CD4-positive, alpha-beta memory T cell (primary cell): Measurements from ENCODE around the gene G3BP2. TPM values are rescaled to one million over a fixed set of nuclear protein-coding genes. Genes with fewer than 3 reads are reported as not detected.
"Not testable (repeated sequence)": the region's sequence is repeated elsewhere in the genome, so short reads cannot be mapped to it uniquely, and the experiment has no call there.

Experiments used
- CTCF ChIA-PET: fragments of 350-600 bp; sonication (Branson Sonifier 250); formaldehyde crosslinking; loops from one replicate; lab custom pipeline; 2021; ENCODE audit warnings: inconsistent platforms; ENCODE audit not compliant: partially characterized antibody; lab: Charles Lee
- POLR2A ChIA-PET: fragments of 350-600 bp; sonication (Branson Sonifier 250); formaldehyde crosslinking; loops from one replicate; lab custom pipeline; 2021; ENCODE audit not compliant: partially characterized antibody; lab: Charles Lee
- DNase-seq, 5 donors: peaks; one replicate each; pipeline versions ENCODE4 v3.0.0 to v3.0.0-alpha.2; 2020 to 2022; ENCODE audit warnings: mixed read lengths in 1 of 5
- H3K27ac ChIP-seq: one replicate; pipeline ENCODE4 v1.7.0; 2013; ENCODE audit warnings: low read depth, low read length
- H3K27me3 ChIP-seq: 2 replicates; pipeline ENCODE4 v1.7.0; 2013; ENCODE audit warnings: mild to moderate bottlenecking, low read length, moderate library complexity; ENCODE audit not compliant: insufficient read depth
- H3K36me3 ChIP-seq: 2 replicates; pipeline ENCODE4 v1.7.0; 2013; ENCODE audit warnings: mild to moderate bottlenecking, low read length, moderate library complexity; ENCODE audit not compliant: insufficient read depth
- H3K4me1 ChIP-seq: 2 replicates; pipeline ENCODE4 v1.7.0; 2013; ENCODE audit warnings: mild to moderate bottlenecking, low read length, moderate library complexity; ENCODE audit not compliant: insufficient read depth
- H3K4me3 ChIP-seq, 2 donors: one replicate each; pipeline ENCODE4 v1.7.0; 2013; ENCODE audit warnings: low read length in 2 of 2, mild to moderate bottlenecking in 1 of 2
- H3K9me3 ChIP-seq, 2 donors: one replicate each; pipeline ENCODE4 v1.7.0; 2013; ENCODE audit warnings: low read length in 2 of 2, control low read depth in 1 of 2; ENCODE audit not compliant: control insufficient read depth in 1 of 2
- H3K27ac Mint-ChIP-seq, 7 donors: one replicate each; pipeline ENCODE4 v1.8.0; 2020 to 2021; ENCODE audit warnings: mixed read lengths in 7 of 7, mild to moderate bottlenecking in 6 of 7, inconsistent platforms in 3 of 7, moderate library complexity in 3 of 7
- H3K27me3 Mint-ChIP-seq, 2 donors: one replicate each; pipeline ENCODE4 v1.8.0; 2020 to 2021; ENCODE audit warnings: mixed read lengths in 2 of 2
- H3K36me3 Mint-ChIP-seq, 2 donors: one replicate each; pipeline ENCODE4 v1.8.0; 2020 to 2021; ENCODE audit warnings: mixed read lengths in 2 of 2, inconsistent platforms in 1 of 2, mild to moderate bottlenecking in 1 of 2
- H3K4me1 Mint-ChIP-seq, 4 donors: one replicate each; pipeline ENCODE4 v1.8.0; 2020 to 2021; ENCODE audit warnings: mixed read lengths in 4 of 4, mild to moderate bottlenecking in 1 of 4
- H3K4me3 Mint-ChIP-seq, 8 donors: one replicate each; pipeline ENCODE4 v1.8.0; 2020 to 2021; ENCODE audit warnings: mixed read lengths in 8 of 8, mild to moderate bottlenecking in 7 of 8, moderate library complexity in 6 of 8, inconsistent platforms in 3 of 8
- H3K9me3 Mint-ChIP-seq, 8 donors: one replicate each; pipeline ENCODE4 v1.8.0; 2020 to 2021; ENCODE audit warnings: mixed read lengths in 8 of 8, mild to moderate bottlenecking in 5 of 8, inconsistent platforms in 3 of 8, moderate library complexity in 1 of 8
- intact Hi-C: fragments of 100-400 bp; cut with micrococcal nuclease; formaldehyde crosslinking; loops from one replicate; pipeline ENCODE4 v1.15.1; 2023
- polyA plus RNA-seq, 2 donors: library from polyadenylated mRNA; unstranded; fragments of 300-500 nt; fragmentation: Illumina TruSeq; gene quantifications; one replicate each; pipeline ENCODE4 v1.2.3, GENCODE V29; 2021
- total RNA-seq, 2 experiments: library from RNA; stranded (reverse); gene quantifications; one replicate each; pipeline ENCODE4 v1.2.3, GENCODE V29; 2021

Gene G3BP2
- total and polyA plus RNA-seq, 4 experiments from 2014 or later, result 118 to 165 (median 138) TPM

- no peaks in the 10 kb centered on the region for H3K27me3 ChIP-seq
- H3K27ac Mint-ChIP-seq, result peak overlapping the region; percentile 4 to 94 (median 88)
- peaks cover 0 to 5% of the 10 kb centered on the region in 2 donors for H3K36me3 Mint-ChIP-seq
- peak overlapping the region in 1 of 8 donors; percentile 7 for H3K4me3 Mint-ChIP-seq
- peak overlapping the region; percentile 34 for H3K27ac ChIP-seq
- no peaks in the 10 kb centered on the region for H3K27me3 Mint-ChIP-seq
- H3K4me1 Mint-ChIP-seq, result peaks cover 20 to 35% (median 27%) of the 10 kb centered on the region in 4 donors
- POLR2A ChIA-PET, result interaction anchor here (2.1 kb wide), 1 partner anchor 25 kb away, joined by 10 read pairs; no protein-coding TSS in a partner anchor
- H3K9me3 Mint-ChIP-seq, result no peaks in the 10 kb centered on the region
- H3K4me3 ChIP-seq, result no peak overlapping the region
- CTCF ChIA-PET, result no interaction called here
- intact Hi-C loops, result no loop called here
- H3K9me3 ChIP-seq, result no peaks in the 10 kb centered on the region
- H3K4me1 ChIP-seq, result peaks cover 14% of the 10 kb centered on the region
- DNase-seq, result no peak
- H3K36me3 ChIP-seq, result no peaks in the 10 kb centered on the region
These were observed 26.1 kb upstream of the G3BP2 start for GRCh38 chr4:75699299-75699698.

DNA sequence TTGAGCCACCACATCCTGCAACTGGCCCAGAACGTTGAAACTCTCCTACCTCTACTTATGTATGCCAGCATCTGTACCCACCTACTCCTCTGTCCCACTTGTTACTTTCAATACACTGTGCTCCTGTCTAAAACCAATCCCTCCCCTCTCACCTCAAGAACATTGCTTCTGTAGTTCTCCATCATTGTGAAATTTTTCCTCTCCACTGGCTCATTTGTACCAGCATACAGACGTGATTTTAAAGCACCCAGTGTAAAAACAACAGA is 25.7 kb upstream of the G3BP2 start:
- no peaks in the 10 kb centered on the region for H3K9me3 ChIP-seq
- H3K27ac Mint-ChIP-seq, result peak overlapping the region; percentile 4 to 94 (median 88)
- no peaks in the 10 kb centered on the region for H3K27me3 ChIP-seq
- H3K27me3 Mint-ChIP-seq, result no peaks in the 10 kb centered on the region
- POLR2A ChIA-PET, result interaction anchor here (2.0 to 2.1 kb wide), 2 partner anchors 25 kb away, joined by 5 to 10 read pairs; partner anchors contain the start of gene USO1
- peak overlapping the region; percentile 34 for H3K27ac ChIP-seq
- no peaks in the 10 kb centered on the region for H3K9me3 Mint-ChIP-seq
- peaks cover 14% of the 10 kb centered on the region for H3K4me1 ChIP-seq
- peaks cover 20 to 35% (median 28%) of the 10 kb centered on the region in 4 donors for H3K4me1 Mint-ChIP-seq
- no peak for DNase-seq
- H3K36me3 ChIP-seq, result no peaks in the 10 kb centered on the region
- CTCF ChIA-PET, result no interaction called here
- no peak overlapping the region for H3K4me3 ChIP-seq
- intact Hi-C loops, result no loop called here
- peaks cover 0 to 8% of the 10 kb centered on the region in 2 donors for H3K36me3 Mint-ChIP-seq
- peak overlapping the region in 7 of 8 donors; percentile 1 to 62 (median 31) for H3K4me3 Mint-ChIP-seq

GRCh38 chr4:75698162-75698962 is 25.2 kb upstream of the G3BP2 start:
- intact Hi-C loops, result no loop called here
- ChIA-PET POLR2A (interaction anchor here (2.0 to 2.1 kb wide), 2 partner anchors 24 to 26 kb away, joined by 5 to 10 read pairs; partner anchors contain the start of gene USO1), CTCF (no interaction called here)
- H3K36me3 Mint-ChIP-seq, result peaks cover 0 to 10% of the 10 kb centered on the region in 2 donors
- H3K4me3 ChIP-seq, result no peak overlapping the region
- no peaks in the 10 kb centered on the region for H3K36me3 ChIP-seq
- peaks cover 20 to 35% (median 28%) of the 10 kb centered on the region in 4 donors for H3K4me1 Mint-ChIP-seq
- H3K27ac ChIP-seq, result peak overlapping the region; percentile 34
- H3K27me3 Mint-ChIP-seq, result no peaks in the 10 kb centered on the region
- peak overlapping the region in 7 of 8 donors; percentile 4 to 62 (median 34) for H3K4me3 Mint-ChIP-seq
- no peaks in the 10 kb centered on the region for H3K27me3 ChIP-seq
- peak overlapping the region; percentile 4 to 94 (median 88) for H3K27ac Mint-ChIP-seq
- H3K9me3 Mint-ChIP-seq, result no peaks in the 10 kb centered on the region
- peaks cover 14% of the 10 kb centered on the region for H3K4me1 ChIP-seq
- no peaks in the 10 kb centered on the region for H3K9me3 ChIP-seq
- peak in 3 of 5 donors; percentile 19 to 39 (median 27) for DNase-seq

- Mint-ChIP-seq H3K9me3 (no peaks in the 10 kb centered on the region), H3K36me3 (peaks cover 2 to 10% of the 10 kb centered on the region in 2 donors)
These were observed 23.4 kb upstream of the G3BP2 start for GRCh38 chr4:75696581-75696980.

DNA sequence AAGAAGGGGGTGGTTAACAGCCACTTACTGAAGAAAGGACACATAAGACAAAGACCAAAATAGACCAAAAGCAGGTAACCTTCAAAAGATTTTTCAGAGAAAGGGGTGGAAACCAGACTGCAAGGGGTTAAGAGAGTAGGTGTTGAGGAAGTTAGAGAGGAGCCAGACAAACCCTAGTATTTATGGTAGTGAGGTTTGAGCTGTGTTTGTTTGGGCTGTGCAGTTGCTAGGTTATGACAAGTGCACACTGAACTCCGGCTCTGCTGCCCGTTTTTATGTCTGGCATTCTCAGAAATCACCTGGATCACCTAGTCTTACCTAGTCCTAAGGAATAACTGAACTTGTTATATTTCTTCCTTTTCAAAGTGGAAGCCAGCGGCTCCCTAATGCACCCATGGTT is 22.9 kb upstream of the G3BP2 start:
- Mint-ChIP-seq H3K4me3 (peak overlapping the region in 1 of 8 donors; percentile 56), H3K4me1 (peaks cover 20 to 35% (median 28%) of the 10 kb centered on the region in 4 donors), H3K36me3 (peaks cover 2 to 10% of the 10 kb centered on the region in 2 donors), H3K27ac (peak overlapping the region; percentile 57 to 90 (median 80)), H3K27me3 (no peaks in the 10 kb centered on the region), H3K9me3 (no peaks in the 10 kb centered on the region)
- Histone ChIP-seq H3K27me3 (no peaks in the 10 kb centered on the region), H3K4me1 (peaks cover 14% of the 10 kb centered on the region), H3K27ac (no peak overlapping the region), H3K4me3 (no peak overlapping the region), H3K9me3 (no peaks in the 10 kb centered on the region), H3K36me3 (no peaks in the 10 kb centered on the region)
- ChIA-PET CTCF (interaction anchor here (0.6 to 0.9 kb wide), 2 partner anchors 11 to 22 kb away, joined by 3 to 6 read pairs; no protein-coding TSS in a partner anchor), POLR2A (interaction anchor here (1.1 kb wide), 1 partner anchor 22 kb away, joined by 3 read pairs; no protein-coding TSS in a partner anchor)
- DNase-seq, result peak; percentile 33 to 71 (median 46)
- intact Hi-C loops, result no loop called here

More at GRCh38 chr4:75696581-75696980, 23.4 kb upstream of the G3BP2 start:
- Mint-ChIP-seq H3K4me1 (peaks cover 20 to 35% (median 28%) of the 10 kb centered on the region in 4 donors), H3K27ac (peak overlapping the region in 5 of 7 donors; percentile 52 to 82 (median 70)), H3K27me3 (no peaks in the 10 kb centered on the region), H3K4me3 (no peak overlapping the region)
- no peaks in the 10 kb centered on the region for H3K27me3 ChIP-seq
- no peak for DNase-seq
- ChIA-PET POLR2A (interaction anchor here (0.9 kb wide), 1 partner anchor 27 kb away, joined by 3 read pairs; no protein-coding TSS in a partner anchor), CTCF (interaction anchor here (0.6 to 0.9 kb wide), 2 partner anchors 10 to 22 kb away, joined by 3 to 6 read pairs; no protein-coding TSS in a partner anchor)
- H3K36me3 ChIP-seq, result no peaks in the 10 kb centered on the region
- intact Hi-C loops, result no loop called here
- H3K9me3 ChIP-seq, result no peaks in the 10 kb centered on the region
- H3K4me3 ChIP-seq, result no peak overlapping the region
- peaks cover 14% of the 10 kb centered on the region for H3K4me1 ChIP-seq
- no peak overlapping the region for H3K27ac ChIP-seq

DNA sequence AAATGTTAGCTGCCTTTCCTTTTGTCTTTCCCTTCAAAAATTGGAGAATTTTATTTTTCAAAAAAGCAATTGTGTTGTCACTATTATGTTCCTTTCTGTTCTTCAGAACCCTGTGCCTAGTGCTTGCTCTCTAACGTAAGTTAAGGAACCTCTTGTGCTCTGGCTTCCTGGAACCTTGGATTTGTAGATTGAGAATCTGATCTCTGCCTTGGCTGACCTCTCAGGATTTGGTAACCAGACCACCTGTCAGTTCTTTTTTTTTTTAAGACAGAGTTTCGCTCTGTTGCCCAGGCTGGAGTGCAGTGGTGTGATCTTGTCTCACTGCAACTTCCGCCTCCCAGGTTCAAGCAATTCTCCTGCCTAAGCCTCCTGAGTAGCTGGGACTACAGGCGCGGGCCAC is 18.9 kb upstream of the G3BP2 start:
- intact Hi-C loops, H3K27me3 ChIP-seq, H3K4me1 ChIP-seq, H3K27ac Mint-ChIP-seq, H3K9me3 ChIP-seq, H3K27ac ChIP-seq, H3K4me3 Mint-ChIP-seq, H3K4me3 ChIP-seq, H3K9me3 Mint-ChIP-seq, DNase-seq, H3K27me3 Mint-ChIP-seq, H3K36me3 ChIP-seq, POLR2A ChIA-PET: not testable (repeated sequence)
- peaks cover 7 to 20% (median 16%) of the 10 kb centered on the region in 4 donors for H3K4me1 Mint-ChIP-seq
- peaks cover 2 to 10% of the 10 kb centered on the region in 2 donors for H3K36me3 Mint-ChIP-seq
- CTCF ChIA-PET, result interaction anchor here (1.0 kb wide), 1 partner anchor 22 kb away, joined by 3 read pairs; no protein-coding TSS in a partner anchor

- H3K27ac ChIP-seq, H3K27me3 ChIP-seq, H3K27me3 Mint-ChIP-seq, POLR2A ChIA-PET, H3K9me3 Mint-ChIP-seq, H3K36me3 ChIP-seq, DNase-seq, H3K4me3 ChIP-seq, intact Hi-C loops, H3K36me3 Mint-ChIP-seq, CTCF ChIA-PET, H3K9me3 ChIP-seq: not testable (repeated sequence)
- Mint-ChIP-seq H3K4me1 (peaks cover 16 to 33% (median 25%) of the 10 kb centered on the region in 4 donors), H3K4me3 (peak overlapping the region in 1 of 8 donors; percentile 14), H3K27ac (peak overlapping the region in 4 of 7 donors; percentile 66 to 70 (median 68))
- peaks cover 18% of the 10 kb centered on the region for H3K4me1 ChIP-seq
These were observed 13.9 kb upstream of the G3BP2 start for GRCh38 chr4:75687125-75687524.
